ENCODE measurements around the gene ATG7.
A peak's percentile ranks its signal among the peaks of the same experiment; 100 is the strongest.
"Not testable (repeated sequence)": the region's sequence is repeated elsewhere in the genome, so short reads cannot be mapped to it uniquely, and the experiment has no call there.

ATG7 gene

GRCh38 chr3:11434563-11435096 is 162.4 kb downstream of the ATG7 start:
- no peak for DNase-seq

- DNase-seq = no peak
Observed at GRCh38 chr3:11435440-11436165, 163.4 kb downstream of the ATG7 start.

- DNase-seq = no peak
Observed at GRCh38 chr3:11436775-11437174, 164.6 kb downstream of the ATG7 start.

GRCh38 chr3:11437506-11437905 is 165.3 kb downstream of the ATG7 start:
- no peak for DNase-seq

GRCh38 chr3:11438646-11439045 is 166.4 kb downstream of the ATG7 start:
- no peak for DNase-seq

GRCh38 chr3:11441346-11441745 is 169.1 kb downstream of the ATG7 start:
- DNase-seq = not testable (repeated sequence)

- no peak for DNase-seq
Observed at GRCh38 chr3:11444404-11444803, 172.2 kb downstream of the ATG7 start.

GRCh38 chr3:11445193-11445592 is 173.0 kb downstream of the ATG7 start:
- DNase-seq = not testable (repeated sequence)

- no peak for DNase-seq
Observed at GRCh38 chr3:11445883-11446282, 173.7 kb downstream of the ATG7 start.

GRCh38 chr3:11447584-11448200 is 175.5 kb downstream of the ATG7 start:
- DNase-seq = no peak

GRCh38 chr3:11450015-11450414 is 177.8 kb downstream of the ATG7 start:
- DNase-seq = no peak

- DNase-seq = no peak
Observed at GRCh38 chr3:11452312-11452711, 180.1 kb downstream of the ATG7 start.

GRCh38 chr3:11452885-11453847 is 181.0 kb downstream of the ATG7 start:
- DNase-seq = peak; percentile 86

- DNase-seq = peak; percentile 94
Observed at GRCh38 chr3:11455956-11456355, 183.8 kb downstream of the ATG7 start.

GRCh38 chr3:11457135-11457534 is 184.9 kb downstream of the ATG7 start:
- DNase-seq = no peak

- peak; percentile 91 for DNase-seq
Observed at GRCh38 chr3:11459186-11459824, 187.1 kb downstream of the ATG7 start.

- no peak for DNase-seq
Observed at GRCh38 chr3:11461226-11461625, 189.0 kb downstream of the ATG7 start.

GRCh38 chr3:11462673-11463072 is 190.5 kb downstream of the ATG7 start:
- not testable (repeated sequence) for DNase-seq

GRCh38 chr3:11463591-11463990 is 191.4 kb downstream of the ATG7 start:
- no peak for DNase-seq

GRCh38 chr3:11464356-11464755 is 192.2 kb downstream of the ATG7 start:
- peak; percentile 40 for DNase-seq

GRCh38 chr3:11465744-11466616 is 193.8 kb downstream of the ATG7 start:
- peak; percentile 93 for DNase-seq
